AG09319 (cell line): Measurements from ENCODE around the gene KLHL41.

ENCODE experiments used
- DNase-seq: peaks from one replicate; pipeline ENCODE4 v3.0.0-alpha.2; 2010; ENCODE audit warnings: low read depth; ENCODE audit errors: extremely low read depth
- CTCF ChIP-seq: IDR thresholded peaks from 2 replicates; pipeline ENCODE4 v1.5.1; 2011; ENCODE audit warnings: low read depth, mild to moderate bottlenecking, inconsistent platforms, low read length, moderate library complexity

KLHL41 gene

GRCh38 chr2:169472249-169472648 lies 37.3 kb upstream of the KLHL41 start:
- DNase-seq, result no peak
- TF ChIP-seq CTCF, result no peak

- TF ChIP-seq CTCF, result no peak
- DNase-seq, result no peak
Observed at GRCh38 chr2:169476459-169476858, 33.0 kb upstream of the KLHL41 start.

GRCh38 chr2:169478339-169478738 lies 31.2 kb upstream of the KLHL41 start:
- no peak for DNase-seq
- no peak for TF ChIP-seq CTCF

- no peak for TF ChIP-seq CTCF
- DNase-seq, result no peak
Observed at GRCh38 chr2:169478745-169479256, 30.7 kb upstream of the KLHL41 start.

GRCh38 chr2:169479257-169480078 lies 30.0 kb upstream of the KLHL41 start, which contains the start of gene BBS5:
BBS5 (plus strand) TSS chr2:169479494; CDS start chr2:169479554, 60 bp downstream.
- DNase-seq, result peak; percentile 59
- peak; percentile 58 for TF ChIP-seq CTCF

GRCh38 chr2:169480079-169480465 lies 29.4 kb upstream of the KLHL41 start:
- TF ChIP-seq CTCF, result no peak
- DNase-seq, result no peak

GRCh38 chr2:169485650-169486138 lies 23.8 kb upstream of the KLHL41 start:
- DNase-seq, result no peak
- TF ChIP-seq CTCF, result no peak
